Measurements from ENCODE around the gene SPAG16. TPM values are rescaled to one million over a fixed set of nuclear protein-coding genes. Genes with fewer than 3 reads are reported as not detected.
A peak's percentile ranks its signal among the peaks of the same experiment; 100 is the strongest.

Gene SPAG16
- total and polyA plus RNA-seq, 2 experiments from 2014 or later: 28.9 to 30.7 TPM

- H3F3A ChIP-seq (ENCODE audit: insufficient read depth): no peaks in the 10 kb centered on the region
- H3K9me2 ChIP-seq (ENCODE audit: insufficient read depth): no peaks in the 10 kb centered on the region
- in situ Hi-C loops (cut with MboI): no loop called here
- no peak overlapping the region for H3K4me3 ChIP-seq
- no peak overlapping the region for H3K4me2 ChIP-seq (ENCODE audit: unreplicated experiment)
- no peak overlapping the region for H3K9ac ChIP-seq
- H3K9me3 ChIP-seq (ENCODE audit: low read depth): no peaks in the 10 kb centered on the region
- TF ChIP-seq EZH2 (IDR thresholded peaks at IDR 0.05; ENCODE audit: insufficient read depth, poor library complexity, severe bottlenecking) (no peak), EZH2phosphoT487 (IDR thresholded peaks at IDR 0.05; ENCODE audit: insufficient read depth, low read depth) (no peak)
- no peaks in the 10 kb centered on the region for H3K79me2 ChIP-seq (ENCODE audit: insufficient read depth)
- no peaks in the 10 kb centered on the region for H3K4me1 ChIP-seq (ENCODE audit: insufficient read depth)
- H3K27ac ChIP-seq: no peak overlapping the region
- no peaks in the 10 kb centered on the region for H4K20me1 ChIP-seq (ENCODE audit: insufficient read depth)
- H3K27me3 ChIP-seq (replicated peaks; ENCODE audit: insufficient read depth): no peaks in the 10 kb centered on the region
- WGBS, 2 experiments (ENCODE audit: low coverage in 1 of 2, low lambda C conversion rate in 2 of 2, missing lambda C conversion rate in 2 of 2): 40 to 56% methylated on average over 5 of the region's 5 CpGs
- H3K36me3 ChIP-seq (ENCODE audit: low read depth): no peaks in the 10 kb centered on the region
- no peak overlapping the region for H2AFZ ChIP-seq
- no peak for DNase-seq
These were observed 136.6 kb downstream of the SPAG16 start for GRCh38 chr2:213420828-213421385.

- H3K9ac ChIP-seq: no peak overlapping the region
- WGBS, 2 experiments (ENCODE audit: low coverage in 1 of 2, low lambda C conversion rate in 2 of 2, missing lambda C conversion rate in 2 of 2): 34 to 42% methylated on average over 2 of the region's 2 CpGs
- in situ Hi-C loops (cut with MboI): no loop called here
- no peaks in the 10 kb centered on the region for H3K4me1 ChIP-seq (ENCODE audit: insufficient read depth)
- H2AFZ ChIP-seq: no peak overlapping the region
- no peak for DNase-seq
- H3K79me2 ChIP-seq (ENCODE audit: insufficient read depth): no peaks in the 10 kb centered on the region
- TF ChIP-seq EZH2phosphoT487 (IDR thresholded peaks at IDR 0.05; ENCODE audit: insufficient read depth, low read depth) (no peak), EZH2 (IDR thresholded peaks at IDR 0.05; ENCODE audit: insufficient read depth, poor library complexity, severe bottlenecking) (no peak)
- H3K9me3 ChIP-seq (ENCODE audit: low read depth): no peaks in the 10 kb centered on the region
- H4K20me1 ChIP-seq (ENCODE audit: insufficient read depth): no peaks in the 10 kb centered on the region
- no peaks in the 10 kb centered on the region for H3K9me2 ChIP-seq (ENCODE audit: insufficient read depth)
- no peaks in the 10 kb centered on the region for H3K27me3 ChIP-seq (replicated peaks; ENCODE audit: insufficient read depth)
- no peaks in the 10 kb centered on the region for H3F3A ChIP-seq (ENCODE audit: insufficient read depth)
- H3K4me2 ChIP-seq (ENCODE audit: unreplicated experiment): no peak overlapping the region
- H3K27ac ChIP-seq: no peak overlapping the region
- no peaks in the 10 kb centered on the region for H3K36me3 ChIP-seq (ENCODE audit: low read depth)
- no peak overlapping the region for H3K4me3 ChIP-seq
These were observed 137.9 kb downstream of the SPAG16 start for GRCh38 chr2:213422211-213422610.

- no peaks in the 10 kb centered on the region for H3K36me3 ChIP-seq (ENCODE audit: low read depth)
- 27 to 28% methylated on average over 1 of the region's 1 CpG for WGBS, 2 experiments (ENCODE audit: low coverage in 1 of 2, low lambda C conversion rate in 2 of 2, missing lambda C conversion rate in 2 of 2)
- TF ChIP-seq EZH2phosphoT487 (IDR thresholded peaks at IDR 0.05; ENCODE audit: insufficient read depth, low read depth) (no peak), EZH2 (IDR thresholded peaks at IDR 0.05; ENCODE audit: insufficient read depth, poor library complexity, severe bottlenecking) (no peak)
These were observed 141.4 kb downstream of the SPAG16 start for GRCh38 chr2:213425618-213426017.

GRCh38 chr2:213429516-213429915, 145.3 kb downstream of the SPAG16 start:
- Histone ChIP-seq H3K36me3 (ENCODE audit: low read depth) (no peaks in the 10 kb centered on the region), H3K27ac (no peak overlapping the region), H3K79me2 (ENCODE audit: insufficient read depth) (no peaks in the 10 kb centered on the region), H3K4me1 (ENCODE audit: insufficient read depth) (peaks cover 13% of the 10 kb centered on the region; the same call in 1 of the 2 replicates), H3K9me3 (ENCODE audit: low read depth) (peaks cover 5% of the 10 kb centered on the region), H3K27me3 (replicated peaks; ENCODE audit: insufficient read depth) (no peaks in the 10 kb centered on the region), H3K4me3 (no peak overlapping the region), H3K4me2 (ENCODE audit: unreplicated experiment) (peak overlapping the region; percentile 3), H3K9ac (no peak overlapping the region), H2AFZ (no peak overlapping the region), H3K9me2 (ENCODE audit: insufficient read depth) (no peaks in the 10 kb centered on the region), H4K20me1 (ENCODE audit: insufficient read depth) (no peaks in the 10 kb centered on the region), H3F3A (ENCODE audit: insufficient read depth) (no peaks in the 10 kb centered on the region)
- in situ Hi-C loops (cut with MboI): no loop called here
- 28 to 35% methylated on average over 2 of the region's 2 CpGs for WGBS, 2 experiments (ENCODE audit: low coverage in 1 of 2, low lambda C conversion rate in 2 of 2, missing lambda C conversion rate in 2 of 2)
- TF ChIP-seq EZH2 (IDR thresholded peaks at IDR 0.05; ENCODE audit: insufficient read depth, poor library complexity, severe bottlenecking) (no peak), EZH2phosphoT487 (IDR thresholded peaks at IDR 0.05; ENCODE audit: insufficient read depth, low read depth) (no peak)
- DNase-seq: peak; percentile 40

More at GRCh38 chr2:213425618-213426017, 141.4 kb downstream of the SPAG16 start:
- in situ Hi-C loops (cut with MboI): no loop called here
- Histone ChIP-seq H3K27ac (no peak overlapping the region), H3F3A (ENCODE audit: insufficient read depth) (no peaks in the 10 kb centered on the region), H3K9me3 (ENCODE audit: low read depth) (peaks cover 2% of the 10 kb centered on the region), H3K4me2 (ENCODE audit: unreplicated experiment) (no peak overlapping the region), H3K4me3 (no peak overlapping the region), H3K9me2 (ENCODE audit: insufficient read depth) (no peaks in the 10 kb centered on the region), H3K9ac (no peak overlapping the region), H4K20me1 (ENCODE audit: insufficient read depth) (no peaks in the 10 kb centered on the region), H3K27me3 (replicated peaks; ENCODE audit: insufficient read depth) (no peaks in the 10 kb centered on the region), H2AFZ (no peak overlapping the region), H3K79me2 (ENCODE audit: insufficient read depth) (no peaks in the 10 kb centered on the region), H3K4me1 (ENCODE audit: insufficient read depth) (peaks cover 13% of the 10 kb centered on the region; the same call in 1 of the 2 replicates)
- no peak for DNase-seq

Measured in GM23248 (cell line).